Left forelimb (tissue), 1 donor: ENCODE results near the gene NUP85.
"Not testable (repeated sequence)": the region's sequence is repeated elsewhere in the genome, so short reads cannot be mapped to it uniquely, and the experiment has no call there.

Source experiments
- DNase-seq: peaks from one replicate; pipeline ENCODE4 v3.0.0-alpha.2; 2018; ENCODE audit warnings: low spot score

Gene NUP85, protein sequence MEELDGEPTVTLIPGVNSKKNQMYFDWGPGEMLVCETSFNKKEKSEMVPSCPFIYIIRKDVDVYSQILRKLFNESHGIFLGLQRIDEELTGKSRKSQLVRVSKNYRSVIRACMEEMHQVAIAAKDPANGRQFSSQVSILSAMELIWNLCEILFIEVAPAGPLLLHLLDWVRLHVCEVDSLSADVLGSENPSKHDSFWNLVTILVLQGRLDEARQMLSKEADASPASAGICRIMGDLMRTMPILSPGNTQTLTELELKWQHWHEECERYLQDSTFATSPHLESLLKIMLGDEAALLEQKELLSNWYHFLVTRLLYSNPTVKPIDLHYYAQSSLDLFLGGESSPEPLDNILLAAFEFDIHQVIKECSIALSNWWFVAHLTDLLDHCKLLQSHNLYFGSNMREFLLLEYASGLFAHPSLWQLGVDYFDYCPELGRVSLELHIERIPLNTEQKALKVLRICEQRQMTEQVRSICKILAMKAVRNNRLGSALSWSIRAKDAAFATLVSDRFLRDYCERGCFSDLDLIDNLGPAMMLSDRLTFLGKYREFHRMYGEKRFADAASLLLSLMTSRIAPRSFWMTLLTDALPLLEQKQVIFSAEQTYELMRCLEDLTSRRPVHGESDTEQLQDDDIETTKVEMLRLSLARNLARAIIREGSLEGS

DNA sequence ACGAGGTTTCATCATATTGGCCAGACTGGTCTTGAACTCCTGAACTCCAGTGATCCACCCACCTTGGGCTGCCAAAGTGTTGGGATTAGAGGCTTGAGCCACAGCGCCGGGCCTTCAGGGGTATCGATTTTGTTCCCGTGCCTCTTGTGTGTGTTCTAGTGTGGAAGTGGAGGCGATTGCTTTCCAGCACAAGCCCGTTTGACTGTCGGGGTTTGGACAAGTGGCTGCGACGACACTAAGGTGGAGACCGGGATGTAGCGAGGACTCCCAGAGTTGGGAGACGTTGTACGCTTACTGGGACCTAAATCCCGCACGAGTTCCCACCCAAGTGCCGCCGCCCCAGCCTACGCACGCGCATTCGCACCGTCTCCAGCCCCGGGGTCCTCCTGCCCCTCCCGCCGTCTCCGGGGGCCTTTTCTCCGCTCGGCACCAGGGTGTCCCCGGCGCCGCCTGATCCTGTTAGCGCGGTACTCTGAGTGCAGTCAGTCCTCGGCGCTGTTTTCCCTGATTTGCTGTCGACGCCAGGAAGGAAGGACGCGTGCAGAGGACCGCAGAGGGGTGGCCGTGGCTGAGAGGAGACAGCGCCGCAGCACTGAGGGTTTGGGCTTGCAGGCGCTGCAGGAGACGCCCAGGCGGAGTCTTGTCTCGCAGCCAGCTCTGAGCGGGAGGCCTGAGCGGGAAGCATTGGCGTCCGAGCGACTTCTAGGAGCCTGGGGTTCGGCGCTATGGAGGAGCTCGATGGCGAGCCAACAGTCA lies at the start of gene NUP85:
Gene NUP85 (plus strand): TSS at position 643 of the 756 bp plus-strand sequence. CDS start 83 bp downstream, at position 726.
- peak; percentile 98 for DNase-seq

DNA sequence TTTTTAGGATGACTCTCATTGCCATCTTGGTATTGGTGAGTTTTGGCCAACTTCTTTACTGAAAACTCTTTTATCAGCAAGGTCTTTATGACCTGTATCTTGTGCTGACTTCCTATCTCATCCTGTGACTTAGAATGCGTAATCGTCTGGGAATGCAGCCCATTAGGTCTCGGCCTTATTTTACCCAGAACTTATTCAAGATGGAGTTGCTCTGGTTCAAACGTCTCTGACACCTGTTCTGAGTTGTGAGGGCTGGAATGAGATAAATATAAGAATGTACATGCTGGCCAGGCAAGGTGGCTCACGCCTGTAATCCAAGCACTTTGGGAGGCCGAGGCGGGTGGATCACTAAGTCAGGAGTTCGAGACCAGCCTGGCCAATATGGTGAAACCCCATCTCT lies 47.0 kb upstream of the NUP85 start:
- DNase-seq, result not testable (repeated sequence)

DNA sequence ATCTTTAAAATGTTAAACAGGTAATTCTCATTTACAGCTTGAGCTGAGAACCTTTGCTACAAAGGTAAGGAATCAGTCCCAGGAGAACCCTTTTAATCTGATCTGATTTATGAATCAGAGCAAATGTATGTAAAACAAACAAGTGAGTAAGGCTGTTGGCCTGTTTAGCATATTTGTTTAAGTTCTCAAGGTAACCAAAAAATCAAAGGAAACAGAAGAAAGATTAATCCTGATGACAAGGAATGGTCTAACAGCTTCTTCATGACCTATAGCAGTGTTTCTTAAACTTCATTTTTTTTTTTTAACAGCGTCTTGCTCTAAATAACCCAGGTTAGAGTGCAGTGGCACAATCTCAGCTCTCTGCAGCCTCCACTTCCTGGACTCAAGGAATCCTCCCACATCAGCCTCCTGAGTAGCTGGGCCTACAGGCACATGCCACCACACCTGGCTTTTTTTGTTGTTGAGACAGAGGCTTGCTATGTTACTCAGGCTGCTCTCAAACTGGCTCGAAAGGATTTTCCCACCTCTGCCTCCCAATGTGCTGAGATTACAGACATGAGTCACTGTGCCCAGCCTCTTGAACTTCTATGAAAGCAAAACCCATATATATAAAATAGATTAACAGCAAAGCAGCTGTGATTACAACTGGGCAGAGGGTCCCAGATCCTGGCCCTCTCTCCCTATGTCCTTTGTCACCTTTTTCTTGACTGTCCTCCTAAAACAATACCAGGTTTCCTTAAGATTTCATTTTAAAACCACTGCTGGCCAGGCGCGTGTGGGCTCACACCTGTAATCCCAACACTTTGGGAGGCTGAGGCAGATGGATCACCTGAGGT lies 46.1 kb upstream of the NUP85 start:
- DNase-seq, result no peak

DNA sequence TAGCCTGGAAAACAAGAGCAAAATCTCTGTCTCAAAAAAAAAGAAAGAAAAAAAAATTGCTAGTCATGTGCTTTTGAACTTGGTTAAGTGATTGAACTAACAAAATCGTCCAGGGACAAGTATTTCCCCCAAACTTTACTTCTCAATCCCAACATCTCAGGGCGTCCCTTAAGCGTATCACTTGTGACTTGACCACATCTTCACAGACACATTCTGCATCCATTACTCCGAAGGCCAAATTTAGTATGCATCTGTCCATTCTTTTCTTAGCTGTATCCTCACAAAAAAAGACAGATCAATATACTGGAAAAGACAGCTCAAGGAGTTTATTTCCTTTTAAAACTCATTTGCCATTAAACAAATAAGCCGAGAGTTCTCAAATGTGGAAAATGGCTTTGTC lies 45.3 kb upstream of the NUP85 start:
- no peak for DNase-seq

DNA sequence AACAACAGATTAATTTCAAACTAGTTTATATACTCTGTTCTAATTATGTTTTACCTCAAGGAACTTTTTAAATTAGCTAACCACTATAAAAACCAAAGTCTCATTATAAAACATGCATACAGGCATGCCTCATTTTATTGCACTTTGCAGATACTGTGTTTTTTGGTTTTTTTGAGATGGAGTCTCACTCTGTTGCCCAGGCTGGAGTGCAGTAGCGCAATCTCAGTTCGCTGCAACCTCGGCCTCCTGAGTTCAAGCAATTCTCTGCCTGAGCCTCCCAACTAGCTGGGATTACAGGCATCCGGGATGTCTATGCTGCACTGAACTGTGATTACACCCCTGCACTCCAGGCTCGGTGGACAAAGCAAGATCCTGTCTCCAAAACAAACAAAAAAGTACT lies 42.4 kb upstream of the NUP85 start:
- DNase-seq, result no peak

DNA sequence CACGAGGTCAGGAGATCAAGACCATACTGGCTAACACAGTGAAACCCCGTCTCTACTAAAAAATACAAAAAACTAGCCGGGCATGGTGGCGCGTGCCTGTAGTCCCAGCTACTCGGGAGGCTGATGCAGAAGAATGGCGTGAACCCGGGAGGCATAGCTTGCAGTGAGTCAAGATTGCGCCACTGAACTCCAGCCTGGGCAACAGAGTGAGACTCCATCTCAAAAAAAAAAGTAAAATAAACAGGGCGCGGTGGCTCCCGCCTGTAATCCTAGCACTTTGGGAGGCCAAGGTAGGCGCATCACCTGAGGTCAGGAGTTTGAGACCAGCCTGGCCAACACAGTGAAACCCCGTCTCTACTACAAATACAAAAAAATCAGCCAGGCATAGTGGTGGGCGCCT lies 40.9 kb upstream of the NUP85 start:
- not testable (repeated sequence) for DNase-seq

DNA sequence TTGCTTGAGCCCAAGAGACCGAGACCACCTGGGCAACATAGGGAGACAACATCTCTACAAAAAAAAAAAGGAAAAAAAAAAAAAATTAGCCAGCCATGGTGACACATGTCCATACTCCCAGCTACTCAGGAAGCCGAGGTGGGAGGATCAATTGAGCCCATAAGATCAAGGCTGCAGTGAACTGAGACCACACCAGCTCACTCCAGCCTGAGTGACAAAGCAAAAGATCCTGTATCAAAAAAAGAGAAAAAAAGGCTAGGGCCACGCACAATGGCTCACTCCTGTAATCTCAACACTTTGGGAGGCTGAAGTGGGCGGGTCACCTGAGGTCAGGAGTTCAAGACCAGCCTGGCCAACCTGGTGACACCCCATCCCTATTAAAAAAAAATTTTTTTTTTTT lies 36.5 kb upstream of the NUP85 start:
- no peak for DNase-seq

DNA sequence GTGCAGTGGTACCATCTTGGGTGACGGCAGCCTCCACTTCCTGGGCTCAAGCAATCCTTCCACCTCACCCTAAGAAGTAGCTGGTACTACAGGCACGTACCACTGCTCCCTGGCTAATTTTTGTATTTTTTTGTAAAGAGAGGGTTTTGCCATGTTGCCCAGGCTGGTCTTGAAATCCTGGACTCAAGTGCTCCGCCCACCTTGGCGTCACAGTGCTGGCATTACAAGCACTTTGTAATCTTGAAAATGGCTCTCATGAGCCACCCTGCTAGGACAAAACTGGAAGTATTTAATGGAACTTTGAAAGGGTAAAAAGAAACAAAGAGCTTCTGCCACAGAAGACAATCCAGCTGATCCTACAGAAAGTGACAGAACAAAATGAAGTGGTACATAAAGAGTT lies 32.0 kb upstream of the NUP85 start:
- no peak for DNase-seq

DNA sequence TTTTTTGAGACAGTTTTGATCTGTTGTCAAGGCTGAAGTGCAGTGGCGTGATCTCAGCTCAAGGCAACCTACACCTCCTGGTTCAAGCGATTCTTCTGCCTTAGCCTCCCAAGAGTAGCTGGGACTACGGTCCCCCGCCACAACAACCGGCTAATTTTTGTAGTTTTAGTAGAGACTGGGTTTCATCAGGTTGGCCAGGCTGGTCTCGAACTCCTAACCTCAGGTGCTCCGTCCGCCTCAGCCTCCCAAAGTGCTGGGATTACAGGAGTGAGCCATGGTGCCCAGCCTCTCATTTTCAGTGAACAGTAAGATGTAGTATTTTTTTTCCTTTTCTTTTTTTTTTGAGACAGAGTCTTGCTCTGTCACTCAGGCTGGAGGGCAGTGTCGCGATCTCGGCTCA lies 30.5 kb upstream of the NUP85 start:
- DNase-seq, result no peak

DNA sequence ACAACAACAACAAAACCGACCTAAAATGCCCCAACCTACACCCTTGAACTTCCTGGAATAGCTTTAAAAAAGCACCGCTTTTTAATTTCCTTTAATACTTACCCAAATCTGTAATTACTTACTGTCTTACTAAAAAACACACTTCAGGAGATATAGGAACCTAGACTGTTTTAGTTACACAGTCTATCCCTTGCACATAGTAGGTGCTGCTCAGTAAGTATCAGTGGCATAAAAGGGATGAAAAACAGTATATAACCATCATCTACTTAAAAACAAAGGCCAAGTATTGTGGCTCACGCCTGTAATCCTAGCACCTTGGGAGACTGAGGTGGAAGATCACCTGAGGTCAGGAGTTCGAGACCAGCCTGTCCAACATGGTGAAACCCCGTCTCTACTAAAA lies 28.9 kb upstream of the NUP85 start:
- no peak for DNase-seq

DNA sequence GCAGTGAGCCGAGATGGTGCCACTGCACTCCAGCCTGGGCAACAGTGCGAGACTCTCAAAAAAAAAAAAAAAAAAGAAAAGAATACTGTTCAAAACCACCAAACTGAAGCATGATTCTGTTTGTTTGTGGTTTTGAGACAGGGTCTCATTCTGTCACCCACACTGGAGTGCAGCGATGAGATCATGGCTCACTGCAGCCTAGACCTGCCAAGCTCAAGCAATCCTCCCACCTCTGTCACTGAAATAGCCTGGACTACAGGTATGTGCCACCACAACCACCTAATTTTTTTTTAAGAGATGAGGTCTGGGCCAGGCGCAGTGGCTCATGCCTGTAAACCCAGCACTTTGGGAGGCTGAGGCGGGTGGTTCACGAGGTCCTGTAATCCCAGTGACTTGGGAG lies 27.0 kb upstream of the NUP85 start:
- DNase-seq, result no peak

DNA sequence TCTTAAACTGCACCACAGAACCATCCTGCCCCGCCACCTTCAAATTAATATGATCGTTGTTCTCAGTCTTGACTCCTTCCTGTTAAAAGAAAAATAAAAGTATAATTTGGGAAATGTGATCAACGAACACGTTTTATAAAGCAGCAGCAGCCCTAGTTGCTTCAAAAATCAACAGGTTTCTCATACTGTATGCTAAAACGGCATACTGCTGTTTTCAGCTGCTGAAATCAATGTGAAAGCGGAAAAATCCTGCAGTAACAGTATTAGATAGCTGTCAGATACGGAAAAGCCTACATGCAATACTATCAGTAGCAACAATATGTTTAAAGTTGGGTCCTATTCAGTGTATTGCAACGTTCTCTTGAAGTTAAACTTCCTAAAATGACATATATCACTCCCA lies 24.4 kb upstream of the NUP85 start:
- no peak for DNase-seq

DNA sequence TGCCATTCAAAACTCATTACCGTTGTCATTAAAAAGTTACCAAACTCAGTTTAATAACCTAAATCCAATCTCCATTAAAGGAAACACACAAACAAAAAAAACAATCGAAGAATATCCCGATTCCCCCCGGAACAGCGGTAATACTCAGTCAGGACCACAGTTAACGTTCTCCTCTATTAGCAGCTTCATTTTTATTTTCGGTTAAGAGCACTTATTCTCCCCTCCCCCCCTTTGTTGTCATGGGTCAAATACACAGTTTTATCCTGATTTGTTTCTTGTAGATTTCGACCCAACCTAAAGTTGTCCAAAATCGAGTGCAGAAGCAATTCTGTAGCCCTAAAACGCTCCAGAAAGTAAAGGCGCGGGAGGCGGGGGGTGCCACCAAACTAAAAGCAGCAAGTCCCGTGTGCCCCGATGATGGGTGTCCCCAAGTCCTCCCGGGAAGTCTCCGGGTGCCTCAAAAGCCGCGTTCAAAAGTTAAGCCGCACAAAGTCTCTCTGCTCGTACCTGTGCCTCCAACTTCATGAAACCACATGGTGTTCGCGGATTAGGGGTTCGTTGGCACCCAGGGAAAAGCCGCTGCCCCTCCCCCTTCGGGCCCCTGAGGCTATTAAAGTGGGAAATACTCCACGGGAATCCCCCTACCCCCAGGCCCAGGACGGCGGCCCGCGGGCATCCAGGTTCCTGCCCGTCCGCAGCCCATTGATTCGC lies 23.7 kb upstream of the NUP85 start:
- DNase-seq, result no peak

DNA sequence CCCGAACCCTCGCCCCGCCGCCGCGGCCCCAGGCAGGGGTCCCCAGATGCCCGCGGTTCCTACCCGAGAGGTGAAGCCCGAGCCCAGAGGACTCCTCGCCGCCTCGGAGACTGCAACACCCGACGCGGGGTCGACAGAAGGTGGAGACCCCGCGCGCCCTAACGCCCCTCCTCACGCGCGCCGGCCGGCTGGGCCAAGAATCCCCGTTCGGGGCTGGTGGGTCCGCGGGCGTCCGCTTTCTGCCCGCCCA lies 23.2 kb upstream of the NUP85 start:
- no peak for DNase-seq

DNA sequence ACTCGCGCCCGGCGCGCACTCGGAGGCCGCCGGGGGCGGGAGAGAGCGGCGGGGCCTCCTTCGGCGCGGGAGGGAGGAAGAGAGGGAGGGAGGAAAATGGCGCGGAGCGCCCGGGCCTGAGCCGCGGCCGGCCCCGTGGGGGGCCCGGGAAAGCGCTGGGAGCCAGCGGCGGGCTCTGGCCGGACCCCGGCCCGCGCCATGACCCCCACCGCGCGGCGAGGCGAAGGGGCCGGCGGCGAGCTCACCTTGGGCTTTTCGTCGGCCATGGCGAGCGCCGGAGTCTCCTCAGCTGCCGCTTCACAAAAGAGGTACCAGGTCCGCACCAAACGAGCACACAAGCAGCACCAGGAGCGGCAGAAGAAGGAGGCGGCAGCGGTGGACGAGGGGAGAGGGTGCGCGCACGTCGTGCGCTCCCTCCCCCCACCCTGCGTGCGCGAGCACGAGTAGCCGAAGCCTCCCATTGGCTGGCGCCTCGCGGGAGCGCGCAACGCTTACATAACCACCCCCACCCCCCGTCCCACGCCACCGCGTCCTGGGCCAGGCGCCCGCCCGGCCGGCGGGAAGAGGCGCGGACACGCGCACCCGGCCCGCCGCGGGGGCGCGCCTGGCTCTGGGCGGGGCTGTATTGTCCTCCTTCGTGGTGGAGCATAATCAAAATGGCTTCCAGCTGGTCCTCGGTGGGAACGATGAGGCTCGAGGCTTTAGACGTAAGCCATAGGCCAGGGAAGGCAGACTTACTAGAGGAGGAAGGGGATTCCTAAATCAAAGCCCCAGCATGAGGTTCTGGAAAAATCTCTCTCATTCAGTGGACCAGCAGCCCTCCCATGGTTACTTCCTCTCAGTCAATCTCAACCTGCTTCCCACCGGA lies 22.7 kb upstream of the NUP85 start, which contains the start of gene SUMO2:
Gene SUMO2 (minus strand): TSS at position 391 of the 868 bp plus-strand sequence. CDS start 125 bp downstream, at position 266.
- DNase-seq, result peak; percentile 98

DNA sequence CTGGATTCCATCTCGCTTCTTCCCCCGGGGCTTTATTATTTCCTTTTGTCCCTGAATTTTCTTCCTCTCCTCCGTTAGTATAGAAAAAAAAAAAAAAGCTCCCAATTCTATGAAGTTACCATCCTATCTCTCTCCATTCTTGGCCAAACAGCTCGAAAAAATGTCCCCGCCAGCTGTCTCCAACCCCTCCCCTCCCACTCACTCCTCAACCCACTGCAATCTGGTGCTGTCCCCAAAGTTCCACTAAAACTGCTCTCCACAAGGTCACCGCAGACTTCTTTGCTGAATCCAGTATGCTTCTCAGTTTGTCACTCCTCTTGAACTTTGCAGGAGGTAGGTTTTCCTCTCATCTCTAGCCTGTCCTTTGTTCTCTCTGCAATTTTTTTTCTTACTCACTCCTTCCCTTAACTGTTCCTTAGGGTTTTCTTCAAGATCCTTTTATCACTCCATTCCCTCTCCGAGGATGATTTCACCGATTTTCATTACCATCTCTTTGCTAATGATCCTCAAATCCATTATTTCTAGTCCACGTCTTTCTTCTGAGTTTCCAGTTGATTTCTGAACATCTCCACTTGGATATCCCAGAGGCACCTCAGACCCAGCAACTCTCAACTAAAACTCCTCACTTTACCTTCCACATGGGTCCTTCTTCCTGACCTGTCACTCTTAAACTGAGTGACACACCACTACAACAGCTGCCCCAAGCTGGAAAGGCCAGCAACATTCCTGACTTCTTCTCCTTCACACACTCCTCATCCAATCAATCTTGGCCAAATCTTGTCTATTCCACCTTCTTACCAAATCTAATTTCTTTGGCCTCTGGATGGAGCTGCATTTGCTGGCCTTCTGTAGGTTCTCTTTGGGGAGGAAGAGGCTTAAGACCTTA lies 21.2 kb upstream of the NUP85 start:
- DNase-seq, result no peak

DNA sequence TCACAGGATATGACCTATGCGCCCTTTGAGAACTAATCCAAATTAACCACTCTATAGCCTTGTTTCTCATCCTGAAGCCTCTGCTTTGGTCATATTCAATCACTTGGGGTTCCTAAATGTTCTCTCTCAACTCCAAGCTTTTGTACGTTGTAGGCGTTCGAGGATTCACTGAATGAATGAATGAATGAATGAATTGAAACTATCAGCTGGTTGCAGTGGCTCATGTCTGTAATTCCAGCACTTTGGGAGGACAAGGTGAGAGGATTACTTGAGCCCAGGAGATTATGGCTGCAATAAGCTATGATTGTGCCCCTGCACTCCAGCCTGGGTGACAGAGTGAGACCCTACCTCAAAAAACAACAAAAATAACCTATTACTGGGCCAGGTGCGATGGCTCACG lies 16.9 kb upstream of the NUP85 start:
- DNase-seq, result no peak

DNA sequence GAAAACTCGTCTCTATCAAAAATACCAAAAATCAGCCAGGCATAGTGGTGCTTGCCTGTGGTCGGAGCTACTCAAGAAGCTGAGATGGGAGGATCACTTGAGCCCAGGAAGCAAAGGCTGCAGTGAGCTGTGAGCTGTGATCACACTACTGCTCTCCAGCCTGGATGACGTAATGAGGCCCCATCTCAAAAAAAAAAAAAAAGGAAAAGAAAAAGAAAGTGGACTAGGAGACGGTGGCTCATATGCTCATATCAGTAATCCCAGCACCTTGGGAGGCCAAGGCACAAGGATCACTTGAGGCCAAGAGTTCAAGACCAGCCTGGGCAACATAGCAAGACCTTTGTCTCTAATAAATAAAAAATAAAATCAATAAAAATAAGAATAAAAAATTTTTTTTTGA lies 13.9 kb upstream of the NUP85 start:
- no peak for DNase-seq

DNA sequence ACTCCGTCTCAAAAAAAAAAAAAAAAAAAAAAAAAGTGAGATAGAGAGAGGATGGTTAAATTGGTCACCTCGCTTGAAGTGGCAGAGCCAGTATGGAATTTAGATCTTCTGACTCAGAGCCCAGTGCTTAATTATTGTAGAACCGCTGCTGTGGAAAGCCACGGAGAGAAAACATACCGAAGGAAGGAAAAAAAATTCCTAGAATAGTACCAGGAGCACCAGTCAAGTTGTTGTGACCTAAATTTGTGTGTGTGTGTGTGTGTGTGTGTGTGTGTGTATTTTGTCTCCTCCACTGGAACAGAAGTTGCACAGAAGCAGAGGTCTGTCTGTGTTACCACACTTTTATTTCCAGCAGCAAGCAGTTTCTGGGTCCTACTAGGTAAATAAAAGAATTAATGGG lies 10.6 kb upstream of the NUP85 start:
- DNase-seq, result no peak
